HepG2 (cell line): ENCODE measurements around the gene SPRYD4. TPM values are rescaled to one million over a fixed set of nuclear protein-coding genes. Genes with fewer than 3 reads are reported as not detected.

Experiments used
- ARNTL ChIP-seq: sonication (generic); formaldehyde crosslinking; IDR thresholded peaks from 2 replicates; pipeline ENCODE4 v1.4.0; 2020; ENCODE audit warnings: mild to moderate bottlenecking, missing genetic modification reagents
- CEBPB ChIP-seq: IDR thresholded peaks from 2 replicates; pipeline ENCODE4 v1.6.1; 2011; ENCODE audit warnings: low read depth, low read length, improper control_type of control experiment, borderline replicate concordance
- CEBPZ ChIP-seq: IDR thresholded peaks from 2 replicates; pipeline ENCODE4 v1.6.1; 2012; ENCODE audit warnings: low read length, improper control_type of control experiment
- HNF1B ChIP-seq: sonication (generic); formaldehyde crosslinking; IDR thresholded peaks from 2 replicates; pipeline ENCODE4 v1.5.1; 2020; ENCODE audit warnings: mild to moderate bottlenecking, moderate library complexity, missing genetic modification reagents
- PITX1 ChIP-seq: sonication (generic); formaldehyde crosslinking; IDR thresholded peaks from 2 replicates; pipeline ENCODE4 v1.5.1; 2020; ENCODE audit warnings: mild to moderate bottlenecking, missing genetic modification reagents
- STAT6 ChIP-seq: sonication (generic); formaldehyde crosslinking; IDR thresholded peaks from 2 replicates; pipeline ENCODE4 v1.4.0; 2020; ENCODE audit warnings: missing genetic modification reagents, mild to moderate bottlenecking, borderline replicate concordance
- ZBTB38 ChIP-seq: sonication (generic); formaldehyde crosslinking; IDR thresholded peaks from 2 replicates; pipeline ENCODE4 v1.5.1; 2020; ENCODE audit warnings: mild to moderate bottlenecking, missing genetic modification reagents
- ZBTB7A ChIP-seq: sonication (generic); formaldehyde crosslinking; IDR thresholded peaks from 2 replicates; pipeline ENCODE4 v1.8.0; 2022; ENCODE audit warnings: mild to moderate bottlenecking, missing genetic modification reagents
- ZFP36L2 ChIP-seq: sonication (generic); formaldehyde crosslinking; IDR thresholded peaks from 2 replicates; pipeline ENCODE4 v1.4.0; 2020; ENCODE audit warnings: missing genetic modification reagents
- ZNF263 ChIP-seq: sonication (generic); formaldehyde crosslinking; IDR thresholded peaks from 2 replicates; pipeline ENCODE4 v1.4.0; 2020; ENCODE audit warnings: missing genetic modification reagents
- ZNF451 ChIP-seq: sonication (generic); formaldehyde crosslinking; IDR thresholded peaks from 2 replicates; pipeline ENCODE4 v1.5.0; 2020; ENCODE audit warnings: mild to moderate bottlenecking, missing genetic modification reagents
- ZNF512 ChIP-seq: sonication (generic); formaldehyde crosslinking; IDR thresholded peaks from 2 replicates; pipeline ENCODE4 v1.4.0; 2020; ENCODE audit warnings: mild to moderate bottlenecking, missing genetic modification reagents
- ZNF564 ChIP-seq: sonication (generic); formaldehyde crosslinking; IDR thresholded peaks from 2 replicates; pipeline ENCODE4 v1.8.1; 2023; ENCODE audit warnings: mild to moderate bottlenecking, missing genetic modification reagents
- ZNF619 ChIP-seq: sonication (generic); formaldehyde crosslinking; IDR thresholded peaks from 2 replicates; pipeline ENCODE4 v1.4.0; 2020; ENCODE audit warnings: mild to moderate bottlenecking, missing genetic modification reagents
- polyA plus RNA-seq, 8 experiments: library from polyadenylated mRNA; depleted of rRNA in 3 of 8; stranded (reverse) in 7 of 8; unstranded in 1 of 8; fragments of >200 nt; fragmentation: Illumina TruSeq in 4 of 8; extraction: Trizol in 4 of 8; gene quantifications; 2 replicates each; pipeline versions ENCODE4 v1.2.1 to v1.2.3, GENCODE V29; 2011 to 2016; ENCODE audit warnings: low read depth in 4 of 8, missing spikeins in 1 of 8, mixed read lengths in 1 of 8; ENCODE audit not compliant: insufficient read depth in 1 of 8
- total RNA-seq, 5 experiments: library from RNA; depleted of rRNA; stranded (reverse); fragments of >200 nt; fragmentation: Illumina TruSeq; extraction: Trizol; gene quantifications; 2 replicates each; pipeline ENCODE4 v1.2.3, GENCODE V29; 2016; ENCODE audit warnings: low read depth in 1 of 5
- TF ChIP-seq, protein P1 (sequence below): sonication (generic); formaldehyde crosslinking; IDR thresholded peaks from 2 replicates; pipeline ENCODE4 v1.8.1; 2023; ENCODE audit warnings: mild to moderate bottlenecking, moderate library complexity, missing genetic modification reagents
- TF ChIP-seq, protein P2 (sequence below): sonication (generic); formaldehyde crosslinking; IDR thresholded peaks from 2 replicates; pipeline ENCODE4 v1.4.0; 2020; ENCODE audit warnings: mild to moderate bottlenecking, missing genetic modification reagents

The SPRYD4 gene
- total and polyA plus RNA-seq, 2 of the 13 experiments (the other 11 are each of a cell fraction or from before 2014, with no cell fraction given) = 3.9 to 4.5 TPM

GRCh38 chr12:56487448-56488040, 19.2 kb downstream of the SPRYD4 start (continued):
- 0 out of 2 replicates have a peak, but pooled peaks have one; percentile 44 for TF ChIP-seq PITX1 (CRISPR knock-in tag)
- TF ChIP-seq, protein P1, sequence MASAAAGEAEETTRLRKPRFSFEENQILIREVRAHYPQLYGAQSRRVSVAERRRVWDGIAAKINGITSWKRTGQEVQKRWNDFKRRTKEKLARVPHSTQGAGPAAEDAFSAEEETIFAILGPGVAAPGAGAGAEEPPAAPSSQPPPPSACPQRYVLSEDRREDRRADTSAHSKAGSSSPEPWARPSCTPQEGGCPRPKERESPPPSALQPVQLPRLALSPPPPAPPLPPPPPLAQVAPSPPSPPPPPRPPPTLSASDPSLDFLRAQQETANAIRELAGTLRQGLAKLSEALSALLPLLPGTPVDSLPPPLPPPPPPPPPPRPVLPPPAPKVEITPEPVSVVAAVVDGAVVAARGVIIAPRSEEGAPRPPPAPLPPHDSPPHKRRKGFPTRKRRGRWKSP (CRISPR knock-in tag) = peak; percentile 81; the same call in 1 of the 2 replicates
- peak; percentile 57; the same call in 1 of the 2 replicates for TF ChIP-seq ZBTB38 (CRISPR knock-in tag)
- no peak for TF ChIP-seq ZNF564 (CRISPR knock-in tag)
- TF ChIP-seq ZNF451 (CRISPR knock-in tag) = no peak
- TF ChIP-seq ZNF619 (CRISPR knock-in tag) = peak; percentile 88
- TF ChIP-seq ARNTL (CRISPR knock-in tag) = peak; percentile 55
- TF ChIP-seq CEBPB = no peak
- peak; percentile 53; the same call in 1 of the 2 replicates for TF ChIP-seq ZNF263
- TF ChIP-seq HNF1B (CRISPR knock-in tag) = 0 out of 2 replicates have a peak, but pooled peaks have one; percentile 16
- no peak for TF ChIP-seq CEBPZ
- TF ChIP-seq ZFP36L2 (CRISPR knock-in tag) = no peak
- TF ChIP-seq ZNF512 (CRISPR knock-in tag) = 0 out of 2 replicates have a peak, but pooled peaks have one; percentile 54
- 0 out of 2 replicates have a peak, but pooled peaks have one; percentile 20 for TF ChIP-seq STAT6 (CRISPR knock-in tag)
- TF ChIP-seq ZBTB7A (CRISPR knock-in tag) = peak; percentile 31; the same call in 1 of the 2 replicates
- TF ChIP-seq, protein P2, sequence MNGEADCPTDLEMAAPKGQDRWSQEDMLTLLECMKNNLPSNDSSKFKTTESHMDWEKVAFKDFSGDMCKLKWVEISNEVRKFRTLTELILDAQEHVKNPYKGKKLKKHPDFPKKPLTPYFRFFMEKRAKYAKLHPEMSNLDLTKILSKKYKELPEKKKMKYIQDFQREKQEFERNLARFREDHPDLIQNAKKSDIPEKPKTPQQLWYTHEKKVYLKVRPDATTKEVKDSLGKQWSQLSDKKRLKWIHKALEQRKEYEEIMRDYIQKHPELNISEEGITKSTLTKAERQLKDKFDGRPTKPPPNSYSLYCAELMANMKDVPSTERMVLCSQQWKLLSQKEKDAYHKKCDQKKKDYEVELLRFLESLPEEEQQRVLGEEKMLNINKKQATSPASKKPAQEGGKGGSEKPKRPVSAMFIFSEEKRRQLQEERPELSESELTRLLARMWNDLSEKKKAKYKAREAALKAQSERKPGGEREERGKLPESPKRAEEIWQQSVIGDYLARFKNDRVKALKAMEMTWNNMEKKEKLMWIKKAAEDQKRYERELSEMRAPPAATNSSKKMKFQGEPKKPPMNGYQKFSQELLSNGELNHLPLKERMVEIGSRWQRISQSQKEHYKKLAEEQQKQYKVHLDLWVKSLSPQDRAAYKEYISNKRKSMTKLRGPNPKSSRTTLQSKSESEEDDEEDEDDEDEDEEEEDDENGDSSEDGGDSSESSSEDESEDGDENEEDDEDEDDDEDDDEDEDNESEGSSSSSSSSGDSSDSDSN (CRISPR knock-in tag) = peak; percentile 77
